K562 (cell line): ENCODE data around the gene INTS1. TPM values are rescaled to one million over a fixed set of nuclear protein-coding genes. Genes with fewer than 3 reads are reported as not detected.

Source experiments
- COPS2 ChIP-seq: fragments of 450-650 bp; conservative IDR thresholded peaks from 2 replicates; pipeline ENCODE4 v1.6.1; 2016; ENCODE audit warnings: mild to moderate bottlenecking, moderate library complexity
- CREM ChIP-seq: IDR thresholded peaks from 2 replicates; pipeline ENCODE4 v1.6.1; 2014; ENCODE audit warnings: antibody characterized with exemption, low read depth
- CTCFL ChIP-seq: IDR thresholded peaks from 2 replicates; pipeline ENCODE4 v1.6.1; 2011; ENCODE audit warnings: borderline replicate concordance, low read depth, mild to moderate bottlenecking, moderate library complexity, low read length; ENCODE audit not compliant: insufficient read depth, poor library complexity, severe bottlenecking
- ELK3 ChIP-seq: fragments of 450-650 bp; formaldehyde crosslinking; IDR thresholded peaks from 2 replicates; pipeline ENCODE4 v1.4.0; 2020; ENCODE audit warnings: mild to moderate bottlenecking
- ETV1 ChIP-seq: fragments of 450-650 bp; conservative IDR thresholded peaks from 2 replicates; pipeline ENCODE4 v1.6.1; 2016; ENCODE audit warnings: missing genetic modification characterization, control low read depth, low read depth, missing compliant biosample characterization
- GTF2E2 ChIP-seq: fragments of 200-800 bp; sonication (Bioruptor generic); IDR thresholded peaks from 2 replicates; pipeline ENCODE4 v1.6.1; 2016; ENCODE audit warnings: missing genetic modification characterization, missing compliant biosample characterization
- HDAC8 ChIP-seq: fragments of 450-650 bp; IDR thresholded peaks from 2 replicates; pipeline ENCODE4 v1.6.1; 2016; ENCODE audit warnings: mild to moderate bottlenecking, missing genetic modification characterization, moderate library complexity, missing compliant biosample characterization
- IRF1 ChIP-seq: sonication (generic); formaldehyde crosslinking; IDR thresholded peaks from 2 replicates; pipeline ENCODE4 v1.8.0; 2022; ENCODE audit warnings: missing genetic modification reagents, mild to moderate bottlenecking, borderline replicate concordance
- KDM1A ChIP-seq, 2 experiments: fragments of 450-650 bp; IDR thresholded peaks; 2 replicates each; pipeline ENCODE4 v1.6.1; 2016; ENCODE audit warnings: mild to moderate bottlenecking in 2 of 2
- MAFK ChIP-seq: IDR thresholded peaks from 2 replicates; pipeline ENCODE4 v1.6.1; 2011; ENCODE audit warnings: low read length, improper control_type of control experiment
- PHTF2 ChIP-seq: fragments of 250-450 bp; sonication (Bioruptor Pico); IDR thresholded peaks from 2 replicates; pipeline ENCODE4 v1.5.0; 2021; ENCODE audit warnings: mild to moderate bottlenecking
- SRSF9 ChIP-seq: fragments of 200-400 bp; formaldehyde crosslinking; IDR thresholded peaks from 2 replicates; pipeline ENCODE4 v1.6.1; 2017; ENCODE audit warnings: low read depth, low read length, borderline replicate concordance
- XRCC5 ChIP-seq: fragments of 200-400 bp; formaldehyde crosslinking; IDR thresholded peaks from 2 replicates; pipeline ENCODE4 v1.6.1; 2017; ENCODE audit warnings: low read depth, mild to moderate bottlenecking, low read length
- ZBTB7A ChIP-seq: IDR thresholded peaks from 2 replicates; pipeline ENCODE4 v1.6.1; 2011; ENCODE audit warnings: low read depth, mild to moderate bottlenecking, low read length, moderate library complexity, borderline replicate concordance; ENCODE audit not compliant: control insufficient read depth
- ZC3H8 ChIP-seq: fragments of 450-650 bp; IDR thresholded peaks from 2 replicates; pipeline ENCODE4 v1.6.1; 2017
- ZNF384 ChIP-seq: IDR thresholded peaks from 2 replicates; pipeline ENCODE4 v1.6.1; 2012; ENCODE audit warnings: low read depth, low read length, improper control_type of control experiment
- ZNF717 ChIP-seq: fragments of 250-450 bp; sonication (Bioruptor Pico); IDR thresholded peaks from 2 replicates; pipeline ENCODE4 v1.5.0; 2021
- polyA plus RNA-seq, 8 experiments: library from polyadenylated mRNA; depleted of rRNA in 4 of 8; stranded (reverse) in 5 of 8; unstranded in 3 of 8; fragments of >200 nt; fragmentation: Nextera tagmentation in 2 of 8; fragmentation: Illumina TruSeq in 1 of 8; extraction: Ambion mirVana in 2 of 8; extraction: Trizol in 1 of 8; gene quantifications; 2 replicates each; pipeline versions ENCODE4 v1.2.1 to v1.2.3, GENCODE V29; 2011 to 2014; ENCODE audit warnings: inconsistent platforms in 1 of 8, missing spikeins in 1 of 8
- total RNA-seq, 7 experiments: library from RNA; depleted of rRNA in 6 of 7; stranded (reverse); fragments of >200 nt in 6 of 7; fragmentation: Illumina TruSeq in 2 of 7; extraction: Trizol in 2 of 7; gene quantifications; 2 replicates each; pipeline versions ENCODE4 v1.2.1 to v1.2.3, GENCODE V29; 2011 to 2021; ENCODE audit warnings: low replicate concordance in 1 of 7
- TF ChIP-seq, protein P1 (sequence below): fragments of 450-650 bp; formaldehyde crosslinking; IDR thresholded peaks from 2 replicates; pipeline ENCODE4 v1.4.0; 2022; ENCODE audit warnings: missing genetic modification characterization
- TF ChIP-seq, protein P2 (sequence below): fragments of 250-450 bp; sonication (Bioruptor Pico); IDR thresholded peaks from 2 replicates; pipeline ENCODE4 v1.5.0; 2021

Gene INTS1
- total and polyA plus RNA-seq, 9 of the 15 experiments (the other 6 are each of a cell fraction or from before 2014, with no cell fraction given), result 0.34 to 119 (median 18.5) TPM

DNA sequence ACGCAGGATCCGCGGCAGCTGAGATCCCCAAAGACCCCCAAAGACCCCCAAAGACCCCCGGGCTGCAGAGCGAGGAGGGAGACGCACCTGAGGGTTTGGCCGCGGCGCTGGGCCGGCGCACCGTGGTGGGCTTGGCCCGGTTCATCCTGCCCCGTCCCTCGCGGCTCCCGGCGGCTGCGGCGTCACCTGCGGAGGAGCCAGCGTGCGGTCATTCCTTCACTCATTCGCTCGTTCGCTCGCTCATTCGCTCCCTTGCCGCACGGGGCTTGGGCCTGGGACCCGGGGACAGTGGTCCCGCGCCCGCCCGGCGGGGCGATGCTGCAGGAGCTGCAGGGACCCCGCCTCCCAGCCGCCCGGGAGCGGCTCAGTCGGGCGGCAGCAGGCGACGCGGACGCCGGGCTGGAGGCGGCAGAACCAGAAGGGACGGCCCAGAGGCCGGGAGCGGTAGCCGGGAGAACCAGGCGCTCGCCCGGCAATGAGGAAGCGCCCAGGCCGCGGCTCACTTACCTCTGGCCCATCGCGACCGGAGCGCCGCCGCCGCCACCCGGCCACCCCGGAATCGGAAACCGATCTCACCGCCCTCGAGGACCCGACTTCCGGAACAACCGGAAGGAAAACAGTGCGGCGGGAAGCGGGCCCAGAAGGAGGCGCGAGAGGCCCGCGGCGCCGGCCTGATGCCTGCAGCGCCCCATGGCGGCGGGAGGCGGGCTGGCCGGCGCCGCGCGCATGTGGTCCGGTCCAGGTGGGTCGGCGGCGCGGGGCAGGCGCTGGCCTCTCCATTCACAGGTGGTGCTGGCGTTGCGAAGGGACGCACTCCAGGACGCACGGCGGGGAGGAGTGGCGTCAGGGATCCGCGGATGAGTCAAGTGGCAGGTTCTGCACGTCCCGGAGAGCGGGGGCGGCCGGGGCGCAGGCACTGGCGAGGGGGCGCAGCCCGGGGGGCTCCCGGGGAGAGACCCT is at the start of gene INTS1 (continued):
- TF ChIP-seq, protein P1, sequence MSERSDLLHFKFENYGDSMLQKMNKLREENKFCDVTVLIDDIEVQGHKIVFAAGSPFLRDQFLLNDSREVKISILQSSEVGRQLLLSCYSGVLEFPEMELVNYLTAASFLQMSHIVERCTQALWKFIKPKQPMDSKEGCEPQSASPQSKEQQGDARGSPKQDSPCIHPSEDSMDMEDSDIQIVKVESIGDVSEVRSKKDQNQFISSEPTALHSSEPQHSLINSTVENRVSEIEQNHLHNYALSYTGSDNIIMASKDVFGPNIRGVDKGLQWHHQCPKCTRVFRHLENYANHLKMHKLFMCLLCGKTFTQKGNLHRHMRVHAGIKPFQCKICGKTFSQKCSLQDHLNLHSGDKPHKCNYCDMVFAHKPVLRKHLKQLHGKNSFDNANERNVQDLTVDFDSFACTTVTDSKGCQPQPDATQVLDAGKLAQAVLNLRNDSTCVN, result no peak
- peak; percentile 34; the same call in 1 of the 2 replicates for TF ChIP-seq XRCC5
- TF ChIP-seq ZNF717 (CRISPR knock-in tag), result no peak
- TF ChIP-seq IRF1 (CRISPR knock-in tag), result no peak
- no peak for TF ChIP-seq ZNF384
- peak; percentile 79 for TF ChIP-seq ETV1
- peak; percentile 96 for TF ChIP-seq ZBTB7A
- no peak for TF ChIP-seq HDAC8 (tag)
- TF ChIP-seq COPS2, result no peak
- peak; percentile 94 for TF ChIP-seq CTCFL
- no peak for TF ChIP-seq SRSF9
- no peak for TF ChIP-seq KDM1A (IDR thresholded peaks at IDR 0.05)
- TF ChIP-seq ZC3H8, result no peak
- no peak for TF ChIP-seq PHTF2 (CRISPR knock-in tag)
- no peak for TF ChIP-seq ELK3 (CRISPR knock-in tag)
- no peak for TF ChIP-seq MAFK
- TF ChIP-seq CREM, result peak; percentile 50
- TF ChIP-seq GTF2E2 (tag), result no peak
- TF ChIP-seq, protein P2, sequence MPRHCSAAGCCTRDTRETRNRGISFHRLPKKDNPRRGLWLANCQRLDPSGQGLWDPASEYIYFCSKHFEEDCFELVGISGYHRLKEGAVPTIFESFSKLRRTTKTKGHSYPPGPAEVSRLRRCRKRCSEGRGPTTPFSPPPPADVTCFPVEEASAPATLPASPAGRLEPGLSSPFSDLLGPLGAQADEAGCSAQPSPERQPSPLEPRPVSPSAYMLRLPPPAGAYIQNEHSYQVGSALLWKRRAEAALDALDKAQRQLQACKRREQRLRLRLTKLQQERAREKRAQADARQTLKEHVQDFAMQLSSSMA (CRISPR knock-in tag), result no peak
